HFFc6 (cell line): ENCODE measurements around the gene CFAP92. TPM values are rescaled to one million over a fixed set of nuclear protein-coding genes. Genes with fewer than 3 reads are reported as not detected.

Experiments
- DNase-seq: peaks from one replicate; pipeline ENCODE4 v3.0.0-alpha.2; 2018
- H3K27ac Mint-ChIP-seq: 2 replicates; pipeline ENCODE4 v1.8.0; 2020; ENCODE audit warnings: mild to moderate bottlenecking, mixed read lengths
- H3K27me3 Mint-ChIP-seq: 2 replicates; pipeline ENCODE4 v1.8.0; 2021; ENCODE audit warnings: mild to moderate bottlenecking, moderate library complexity, mixed read lengths; ENCODE audit not compliant: insufficient read depth
- H3K36me3 Mint-ChIP-seq: 2 replicates; pipeline ENCODE4 v1.8.0; 2021; ENCODE audit warnings: low read depth, mixed read lengths
- H3K4me1 Mint-ChIP-seq: 2 replicates; pipeline ENCODE4 v1.8.0; 2020; ENCODE audit warnings: low read depth, mixed read lengths
- H3K4me3 Mint-ChIP-seq: 2 replicates; pipeline ENCODE4 v1.8.0; 2020; ENCODE audit warnings: mild to moderate bottlenecking, moderate library complexity, mixed read lengths
- H3K9me3 Mint-ChIP-seq: 2 replicates; pipeline ENCODE4 v1.8.0; 2020; ENCODE audit warnings: mild to moderate bottlenecking, mixed read lengths
- total RNA-seq, 6 experiments: library from RNA; stranded (reverse); fragmentation: NEBNext Ultra II Directional; extraction: Animal tissue kit (Norgen Biotek cat#: 25700); gene quantifications; 2 replicates in 1 of 6; 3 replicates in 5 of 6; pipeline ENCODE4 v1.2.3, GENCODE V29; 2021
- TF ChIP-seq, protein P1 (sequence below): fragments of 200-600 bp; sonication (generic); IDR thresholded peaks from 2 replicates; pipeline ENCODE4 v1.5.0; 2021; ENCODE audit warnings: antibody characterized with exemption, mild to moderate bottlenecking

The CFAP92 gene
- total RNA-seq, 6 experiments from 2014 or later = not detected

DNA sequence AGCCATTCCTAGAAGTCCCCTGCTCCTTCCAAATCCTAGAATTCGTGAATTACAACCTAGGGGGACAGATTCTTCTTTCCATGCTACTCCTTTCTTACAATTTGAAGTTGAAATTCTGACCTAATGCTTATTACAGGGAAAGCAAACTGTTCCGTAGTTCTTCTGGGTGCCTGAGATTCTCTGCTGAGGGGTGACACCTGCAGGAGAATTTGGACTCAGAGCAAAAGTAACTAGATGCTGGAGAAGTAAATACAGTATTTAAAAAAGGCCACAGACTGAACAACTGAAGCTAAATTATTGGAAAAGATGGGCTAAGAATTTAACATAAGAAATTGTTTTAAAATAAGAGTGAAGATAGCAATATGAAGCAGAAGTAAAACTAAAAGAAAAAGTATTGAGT, 76.6 kb downstream of the CFAP92 start:
- Mint-ChIP-seq H3K4me3 (no peak overlapping the region), H3K27me3 (peaks cover 4% of the 10 kb centered on the region; the same call in 1 of the 2 replicates), H3K9me3 (peaks cover 15% of the 10 kb centered on the region), H3K27ac (no peak overlapping the region), H3K4me1 (no peaks in the 10 kb centered on the region), H3K36me3 (peaks cover 57% of the 10 kb centered on the region)
- TF ChIP-seq, protein P1, sequence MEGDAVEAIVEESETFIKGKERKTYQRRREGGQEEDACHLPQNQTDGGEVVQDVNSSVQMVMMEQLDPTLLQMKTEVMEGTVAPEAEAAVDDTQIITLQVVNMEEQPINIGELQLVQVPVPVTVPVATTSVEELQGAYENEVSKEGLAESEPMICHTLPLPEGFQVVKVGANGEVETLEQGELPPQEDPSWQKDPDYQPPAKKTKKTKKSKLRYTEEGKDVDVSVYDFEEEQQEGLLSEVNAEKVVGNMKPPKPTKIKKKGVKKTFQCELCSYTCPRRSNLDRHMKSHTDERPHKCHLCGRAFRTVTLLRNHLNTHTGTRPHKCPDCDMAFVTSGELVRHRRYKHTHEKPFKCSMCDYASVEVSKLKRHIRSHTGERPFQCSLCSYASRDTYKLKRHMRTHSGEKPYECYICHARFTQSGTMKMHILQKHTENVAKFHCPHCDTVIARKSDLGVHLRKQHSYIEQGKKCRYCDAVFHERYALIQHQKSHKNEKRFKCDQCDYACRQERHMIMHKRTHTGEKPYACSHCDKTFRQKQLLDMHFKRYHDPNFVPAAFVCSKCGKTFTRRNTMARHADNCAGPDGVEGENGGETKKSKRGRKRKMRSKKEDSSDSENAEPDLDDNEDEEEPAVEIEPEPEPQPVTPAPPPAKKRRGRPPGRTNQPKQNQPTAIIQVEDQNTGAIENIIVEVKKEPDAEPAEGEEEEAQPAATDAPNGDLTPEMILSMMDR = no peak
- DNase-seq = no peak

DNA sequence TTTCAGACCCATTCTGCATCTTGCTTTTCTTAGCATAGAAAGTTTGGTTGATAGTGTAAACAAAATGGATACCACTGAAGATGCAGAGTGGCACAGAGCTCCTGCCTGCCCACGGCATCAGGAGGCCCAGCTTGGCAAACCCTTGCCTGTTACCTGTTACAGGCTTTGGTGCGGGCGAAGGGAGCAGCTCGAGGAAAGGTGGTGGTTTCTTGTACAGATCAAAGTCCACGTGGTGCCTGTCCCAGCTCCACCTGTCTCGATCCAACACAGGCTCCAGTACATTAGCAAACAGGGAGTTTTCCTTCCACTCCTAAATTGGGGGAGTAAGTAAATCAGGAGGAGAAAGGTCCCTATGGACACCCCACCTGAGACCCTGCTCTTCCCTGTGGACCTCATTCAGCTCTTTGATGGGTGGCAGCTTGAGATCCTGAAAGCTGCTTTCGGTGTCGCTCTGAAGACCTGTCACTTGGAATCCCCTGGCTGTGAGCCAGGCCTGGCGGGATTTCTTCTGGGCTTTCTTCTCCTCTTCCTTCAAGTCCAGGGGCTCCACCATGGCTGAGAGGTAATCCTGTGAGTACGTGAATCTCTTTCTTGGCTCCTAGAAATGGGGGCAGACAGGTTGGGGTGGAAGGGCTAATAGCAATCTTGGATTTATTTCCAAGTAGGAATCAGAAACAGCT, 78.8 kb downstream of the CFAP92 start:
- DNase-seq = no peak
- TF ChIP-seq, protein P1 = no peak
- Mint-ChIP-seq H3K27me3 (no peaks in the 10 kb centered on the region; the same call in 1 of the 2 replicates), H3K36me3 (peaks cover 52% of the 10 kb centered on the region), H3K4me1 (no peaks in the 10 kb centered on the region), H3K27ac (no peak overlapping the region), H3K4me3 (no peak overlapping the region), H3K9me3 (no peaks in the 10 kb centered on the region; the same call in 1 of the 2 replicates)

DNA sequence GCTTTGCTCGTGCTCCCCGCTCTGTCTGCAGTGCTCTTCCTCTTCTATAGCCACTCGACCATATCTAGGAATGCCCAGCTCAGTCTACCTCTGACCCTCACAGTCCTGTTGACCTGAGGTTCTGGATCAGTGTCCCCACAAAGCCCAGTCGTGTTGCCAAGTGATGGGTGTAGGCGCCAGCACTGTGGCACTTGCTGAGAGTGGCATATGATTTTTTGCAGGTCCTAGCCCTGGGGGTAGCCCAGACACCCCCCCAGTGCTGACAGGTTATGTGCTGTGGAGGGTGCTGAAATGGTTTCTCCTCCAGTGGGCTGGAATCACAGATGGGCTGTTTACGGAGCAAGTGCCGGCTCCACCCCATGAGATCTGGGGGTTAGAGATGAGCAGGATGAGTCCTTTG, 82.0 kb downstream of the CFAP92 start:
- H3K4me3 Mint-ChIP-seq = no peak overlapping the region
- no peaks in the 10 kb centered on the region; the same call in 1 of the 2 replicates for H3K27me3 Mint-ChIP-seq
- TF ChIP-seq, protein P1 = no peak
- H3K9me3 Mint-ChIP-seq = no peaks in the 10 kb centered on the region
- DNase-seq = no peak
- H3K36me3 Mint-ChIP-seq = peaks cover 21% of the 10 kb centered on the region
- H3K4me1 Mint-ChIP-seq = no peaks in the 10 kb centered on the region
- no peak overlapping the region for H3K27ac Mint-ChIP-seq

DNA sequence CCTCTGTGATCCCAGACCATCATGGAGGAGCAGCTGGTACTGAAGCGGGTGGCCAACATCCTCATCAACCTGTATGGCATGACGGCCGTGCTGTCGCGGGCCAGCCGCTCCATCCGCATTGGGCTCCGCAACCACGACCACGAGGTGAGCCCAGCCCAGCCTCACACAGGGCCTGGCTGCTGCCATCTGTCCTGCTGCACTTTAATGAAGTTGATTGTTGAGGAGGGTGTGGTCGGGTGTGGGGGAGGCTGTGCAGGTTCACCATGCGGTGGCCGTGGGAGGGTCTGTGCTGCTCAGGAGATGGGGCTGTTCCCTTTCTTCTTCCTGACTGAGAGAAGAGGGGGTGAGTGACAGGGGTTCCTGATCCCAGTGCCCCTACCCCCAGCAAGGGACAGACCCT, 83.9 kb downstream of the CFAP92 start:
- Mint-ChIP-seq H3K27ac (no peak overlapping the region), H3K4me3 (no peak overlapping the region), H3K9me3 (no peaks in the 10 kb centered on the region), H3K36me3 (peaks cover 9% of the 10 kb centered on the region; the same call in 1 of the 2 replicates), H3K4me1 (no peaks in the 10 kb centered on the region), H3K27me3 (no peaks in the 10 kb centered on the region)
- DNase-seq = no peak
- TF ChIP-seq, protein P1 = no peak

DNA sequence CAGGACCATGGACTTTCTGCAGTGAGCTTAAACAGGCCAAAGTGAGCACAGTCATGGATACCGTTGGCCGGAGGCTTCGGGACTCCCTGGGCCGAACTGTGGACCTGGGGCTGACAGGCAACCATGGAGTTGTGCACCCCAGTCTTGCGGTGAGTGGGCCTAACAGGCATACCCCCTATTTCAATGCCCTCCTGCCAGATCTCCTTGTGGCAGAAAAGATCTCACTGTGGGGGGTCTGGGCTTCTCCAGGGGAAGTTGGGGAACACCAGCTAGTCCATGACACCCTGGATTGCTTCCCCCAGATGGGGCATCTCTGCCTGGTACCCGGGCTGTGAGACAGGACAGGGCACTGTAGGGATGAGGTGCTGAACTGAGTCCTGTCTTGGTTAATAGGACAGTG, 84.9 kb downstream of the CFAP92 start:
- H3K27ac Mint-ChIP-seq = no peak overlapping the region
- H3K36me3 Mint-ChIP-seq = peaks cover 16% of the 10 kb centered on the region
- H3K4me3 Mint-ChIP-seq = no peak overlapping the region
- H3K27me3 Mint-ChIP-seq = no peaks in the 10 kb centered on the region
- no peaks in the 10 kb centered on the region for H3K9me3 Mint-ChIP-seq
- no peaks in the 10 kb centered on the region for H3K4me1 Mint-ChIP-seq
- TF ChIP-seq, protein P1 = no peak
- no peak for DNase-seq
